ENCODE data around the gene NRARP. TPM values are rescaled to one million over a fixed set of nuclear protein-coding genes. Genes with fewer than 3 reads are reported as not detected.

NRARP gene
- total and polyA plus RNA-seq, 2 experiments from 2014 or later = 0.32 TPM; not detected in 1

GRCh38 chr9:137325799-137326198, 23.7 kb upstream of the NRARP start:
- WGBS, 2 experiments (ENCODE audit: low coverage in 1 of 2, low lambda C conversion rate in 2 of 2, missing lambda C conversion rate in 2 of 2) = 76 to 78% methylated on average over 12 of the region's 12 CpGs
- H3K9ac ChIP-seq = no peak overlapping the region
- no peaks in the 10 kb centered on the region for H3K36me3 ChIP-seq (ENCODE audit: low read depth)
- in situ Hi-C loops (cut with MboI) = no loop called here
- H3K27ac ChIP-seq = no peak overlapping the region
- H3K4me1 ChIP-seq (ENCODE audit: insufficient read depth) = no peaks in the 10 kb centered on the region
- DNase-seq = no peak
- no peaks in the 10 kb centered on the region for H3K27me3 ChIP-seq (replicated peaks; ENCODE audit: insufficient read depth)
- no peak for TF ChIP-seq EZH2phosphoT487 (IDR thresholded peaks at IDR 0.05; ENCODE audit: insufficient read depth, low read depth)
- TF ChIP-seq EZH2 (IDR thresholded peaks at IDR 0.05; ENCODE audit: insufficient read depth, poor library complexity, severe bottlenecking) = no peak
- no peaks in the 10 kb centered on the region for H4K20me1 ChIP-seq (ENCODE audit: insufficient read depth)
- peaks cover 4% of the 10 kb centered on the region; the same call in 1 of the 2 replicates for H3K9me2 ChIP-seq (ENCODE audit: insufficient read depth)
- peaks cover 11% of the 10 kb centered on the region for H3F3A ChIP-seq (ENCODE audit: insufficient read depth)
- no peak overlapping the region for H3K4me2 ChIP-seq (ENCODE audit: unreplicated experiment)
- no peaks in the 10 kb centered on the region for H3K79me2 ChIP-seq (ENCODE audit: insufficient read depth)
- H2AFZ ChIP-seq = no peak overlapping the region
- no peaks in the 10 kb centered on the region for H3K9me3 ChIP-seq (ENCODE audit: low read depth)
- no peak overlapping the region for H3K4me3 ChIP-seq

GRCh38 chr9:137325124-137325523, 23.1 kb upstream of the NRARP start:
- WGBS, 2 experiments (ENCODE audit: low coverage in 1 of 2, low lambda C conversion rate in 2 of 2, missing lambda C conversion rate in 2 of 2) = 75 to 82% methylated on average over 10 of the region's 10 CpGs
- TF ChIP-seq EZH2 (IDR thresholded peaks at IDR 0.05; ENCODE audit: insufficient read depth, poor library complexity, severe bottlenecking) = no peak
- TF ChIP-seq EZH2phosphoT487 (IDR thresholded peaks at IDR 0.05; ENCODE audit: insufficient read depth, low read depth) = no peak
- in situ Hi-C loops (cut with MboI) = no loop called here
- H3K27me3 ChIP-seq (replicated peaks; ENCODE audit: insufficient read depth) = no peaks in the 10 kb centered on the region
- H3K9me3 ChIP-seq (ENCODE audit: low read depth) = no peaks in the 10 kb centered on the region
- H3K4me3 ChIP-seq = no peak overlapping the region
- H3K9me2 ChIP-seq (ENCODE audit: insufficient read depth) = peaks cover 4% of the 10 kb centered on the region; the same call in 1 of the 2 replicates
- no peaks in the 10 kb centered on the region for H3K36me3 ChIP-seq (ENCODE audit: low read depth)
- H2AFZ ChIP-seq = no peak overlapping the region
- no peaks in the 10 kb centered on the region for H3K4me1 ChIP-seq (ENCODE audit: insufficient read depth)
- H3K4me2 ChIP-seq (ENCODE audit: unreplicated experiment) = no peak overlapping the region
- H3K27ac ChIP-seq = no peak overlapping the region
- H3F3A ChIP-seq (ENCODE audit: insufficient read depth) = peaks cover 11% of the 10 kb centered on the region
- DNase-seq = no peak
- no peak overlapping the region for H3K9ac ChIP-seq
- H4K20me1 ChIP-seq (ENCODE audit: insufficient read depth) = no peaks in the 10 kb centered on the region
- H3K79me2 ChIP-seq (ENCODE audit: insufficient read depth) = no peaks in the 10 kb centered on the region

GRCh38 chr9:137323531-137324331, 21.7 kb upstream of the NRARP start:
- Histone ChIP-seq H3K4me1 (ENCODE audit: insufficient read depth) (no peaks in the 10 kb centered on the region), H3K4me2 (ENCODE audit: unreplicated experiment) (no peak overlapping the region), H4K20me1 (ENCODE audit: insufficient read depth) (no peaks in the 10 kb centered on the region), H3F3A (ENCODE audit: insufficient read depth) (peaks cover 11% of the 10 kb centered on the region), H3K79me2 (ENCODE audit: insufficient read depth) (no peaks in the 10 kb centered on the region), H3K27ac (no peak overlapping the region), H3K4me3 (no peak overlapping the region), H3K27me3 (replicated peaks; ENCODE audit: insufficient read depth) (no peaks in the 10 kb centered on the region), H2AFZ (no peak overlapping the region), H3K9ac (no peak overlapping the region), H3K9me3 (ENCODE audit: low read depth) (no peaks in the 10 kb centered on the region), H3K36me3 (ENCODE audit: low read depth) (no peaks in the 10 kb centered on the region), H3K9me2 (ENCODE audit: insufficient read depth) (peaks cover 4% of the 10 kb centered on the region; the same call in 1 of the 2 replicates)
- WGBS, 2 experiments (ENCODE audit: low coverage in 1 of 2, low lambda C conversion rate in 2 of 2, missing lambda C conversion rate in 2 of 2) = 82 to 88% methylated on average over 11 to 32 of the region's 37 CpGs
- in situ Hi-C loops (cut with MboI) = no loop called here
- DNase-seq = no peak
- TF ChIP-seq EZH2phosphoT487 (IDR thresholded peaks at IDR 0.05; ENCODE audit: insufficient read depth, low read depth) (no peak), EZH2 (IDR thresholded peaks at IDR 0.05; ENCODE audit: insufficient read depth, poor library complexity, severe bottlenecking) (no peak)

GRCh38 chr9:137321726-137322361, 19.8 kb upstream of the NRARP start:
- H3K36me3 ChIP-seq (ENCODE audit: low read depth) = no peaks in the 10 kb centered on the region
- in situ Hi-C loops (cut with MboI) = no loop called here

More at GRCh38 chr9:137321726-137322361, 19.8 kb upstream of the NRARP start:
- H3K4me2 ChIP-seq (ENCODE audit: unreplicated experiment) = no peak overlapping the region
- H3K79me2 ChIP-seq (ENCODE audit: insufficient read depth) = no peaks in the 10 kb centered on the region
- no peak overlapping the region for H3K4me3 ChIP-seq
- no peaks in the 10 kb centered on the region for H4K20me1 ChIP-seq (ENCODE audit: insufficient read depth)
- DNase-seq = no peak
- H3K27ac ChIP-seq = no peak overlapping the region
- WGBS, 2 experiments (ENCODE audit: low coverage in 1 of 2, low lambda C conversion rate in 2 of 2, missing lambda C conversion rate in 2 of 2) = 84 to 88% methylated on average over 22 of the region's 22 CpGs
- no peak overlapping the region for H2AFZ ChIP-seq
- no peaks in the 10 kb centered on the region; the same call in 1 of the 2 replicates for H3F3A ChIP-seq (ENCODE audit: insufficient read depth)
- TF ChIP-seq EZH2 (IDR thresholded peaks at IDR 0.05; ENCODE audit: insufficient read depth, poor library complexity, severe bottlenecking) (no peak), EZH2phosphoT487 (IDR thresholded peaks at IDR 0.05; ENCODE audit: insufficient read depth, low read depth) (no peak)
- H3K9me2 ChIP-seq (ENCODE audit: insufficient read depth) = no peaks in the 10 kb centered on the region
- H3K9ac ChIP-seq = no peak overlapping the region
- H3K27me3 ChIP-seq (replicated peaks; ENCODE audit: insufficient read depth) = no peaks in the 10 kb centered on the region
- no peaks in the 10 kb centered on the region for H3K9me3 ChIP-seq (ENCODE audit: low read depth)
- no peaks in the 10 kb centered on the region for H3K4me1 ChIP-seq (ENCODE audit: insufficient read depth)

All from GM23248 (cell line).